ENCODE measurements around the gene KLHL41. TPM values are rescaled to one million over a fixed set of nuclear protein-coding genes. Genes with fewer than 3 reads are reported as not detected.
"Not testable (repeated sequence)": the region's sequence is repeated elsewhere in the genome, so short reads cannot be mapped to it uniquely, and the experiment has no call there.

Gene KLHL41
- total RNA-seq, 1 donor from 2014 or later = not detected

DNA sequence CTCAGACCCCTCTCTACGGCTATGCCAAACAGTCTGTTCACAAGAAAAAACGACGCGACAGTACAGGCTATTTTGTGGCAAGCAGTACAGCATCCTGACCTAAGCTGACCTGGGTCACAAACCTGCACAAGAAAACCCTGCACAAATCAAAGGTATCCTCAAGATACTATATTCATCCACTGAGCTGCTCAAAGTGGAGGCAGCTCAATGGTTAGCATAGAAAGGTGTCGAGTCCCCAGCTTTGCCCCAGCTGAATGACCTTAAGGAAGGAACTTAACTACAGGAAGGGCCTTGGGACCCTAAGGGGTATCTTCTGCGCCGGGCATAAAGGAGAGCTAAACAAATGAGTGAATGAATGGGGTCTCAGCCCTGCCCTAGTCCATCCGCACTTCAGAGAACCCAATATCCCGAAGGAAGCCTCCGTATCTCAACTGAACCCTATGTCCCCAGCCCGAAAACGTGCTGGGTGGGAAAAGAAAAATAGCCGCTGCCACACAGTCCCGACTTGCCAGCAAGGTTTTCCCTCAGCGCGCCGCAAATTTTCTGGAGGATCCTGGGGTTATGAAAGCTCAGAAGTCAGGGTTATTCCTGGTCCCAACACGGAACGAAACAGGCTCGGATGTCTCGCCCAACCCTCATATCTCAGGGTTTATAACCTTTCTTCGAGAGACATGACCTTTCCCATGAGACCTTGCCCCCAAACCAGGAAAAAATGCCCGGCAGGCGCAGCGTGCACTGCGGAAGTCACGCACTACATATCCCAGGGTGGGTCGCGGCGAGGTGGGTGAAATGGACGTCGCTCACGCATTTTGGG lies 63.9 kb downstream of the KLHL41 start, which contains the start of gene FASTKD1:
Gene FASTKD1 (minus strand): TSS at position 706 of the 814 bp plus-strand sequence. CDS start 1,836 bp downstream, outside the sequence.
- no peaks in the 10 kb centered on the region for H3K27me3 ChIP-seq (ENCODE audit: control insufficient read depth, insufficient read depth, low read length)
- TF ChIP-seq, protein P1, sequence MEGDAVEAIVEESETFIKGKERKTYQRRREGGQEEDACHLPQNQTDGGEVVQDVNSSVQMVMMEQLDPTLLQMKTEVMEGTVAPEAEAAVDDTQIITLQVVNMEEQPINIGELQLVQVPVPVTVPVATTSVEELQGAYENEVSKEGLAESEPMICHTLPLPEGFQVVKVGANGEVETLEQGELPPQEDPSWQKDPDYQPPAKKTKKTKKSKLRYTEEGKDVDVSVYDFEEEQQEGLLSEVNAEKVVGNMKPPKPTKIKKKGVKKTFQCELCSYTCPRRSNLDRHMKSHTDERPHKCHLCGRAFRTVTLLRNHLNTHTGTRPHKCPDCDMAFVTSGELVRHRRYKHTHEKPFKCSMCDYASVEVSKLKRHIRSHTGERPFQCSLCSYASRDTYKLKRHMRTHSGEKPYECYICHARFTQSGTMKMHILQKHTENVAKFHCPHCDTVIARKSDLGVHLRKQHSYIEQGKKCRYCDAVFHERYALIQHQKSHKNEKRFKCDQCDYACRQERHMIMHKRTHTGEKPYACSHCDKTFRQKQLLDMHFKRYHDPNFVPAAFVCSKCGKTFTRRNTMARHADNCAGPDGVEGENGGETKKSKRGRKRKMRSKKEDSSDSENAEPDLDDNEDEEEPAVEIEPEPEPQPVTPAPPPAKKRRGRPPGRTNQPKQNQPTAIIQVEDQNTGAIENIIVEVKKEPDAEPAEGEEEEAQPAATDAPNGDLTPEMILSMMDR (IDR thresholded peaks at IDR 0.05; ENCODE audit: insufficient read depth, low read length, severe bottlenecking) = no peak
- no peaks in the 10 kb centered on the region for H3K36me3 ChIP-seq (ENCODE audit: control insufficient read depth, insufficient read depth, low read length)
- DNase-seq (ENCODE audit: low read depth) (peak; percentile 84), FAIRE-seq (no peak)
- H3K4me3 ChIP-seq (ENCODE audit: low read depth, low read length) = peak within 1 kb of the TSS; percentile 60

DNA sequence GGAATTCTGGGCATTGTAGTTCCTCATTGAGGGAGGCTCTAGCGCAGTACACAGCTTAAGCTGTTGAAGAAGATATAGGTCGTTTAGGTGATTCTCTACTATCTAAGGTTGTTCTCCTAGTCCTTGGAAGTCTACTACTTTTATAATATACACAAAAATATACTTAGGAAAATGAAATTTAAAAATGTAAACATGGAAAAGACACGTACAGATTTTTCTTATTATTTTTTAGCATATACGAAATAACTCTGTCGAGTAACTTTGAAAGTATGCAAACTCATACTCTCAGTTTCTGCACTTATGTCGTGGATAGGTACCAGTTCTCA lies 64.4 kb downstream of the KLHL41 start:
- TF ChIP-seq, protein P1 (IDR thresholded peaks at IDR 0.05; ENCODE audit: insufficient read depth, low read length, severe bottlenecking) = no peak
- FAIRE-seq = no peak

DNA sequence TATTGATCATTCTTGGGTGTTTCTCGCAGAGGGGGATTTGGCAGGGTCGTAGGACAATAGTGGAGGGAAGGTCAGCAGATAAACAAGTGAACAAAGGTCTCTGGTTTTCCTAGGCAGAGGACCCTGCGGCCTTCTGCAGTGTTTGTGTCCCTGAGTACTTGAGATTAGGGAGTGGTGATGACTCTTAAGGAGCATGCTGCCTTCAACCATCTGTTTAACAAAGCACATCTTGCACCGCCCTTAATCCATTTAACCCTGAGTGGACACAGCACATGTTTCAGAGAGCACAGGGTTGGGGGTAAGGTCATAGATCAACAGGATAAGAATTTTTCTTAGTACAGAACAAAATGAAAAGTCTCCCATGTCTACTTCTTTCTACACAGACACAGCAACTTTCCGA lies 65.0 kb downstream of the KLHL41 start:
- FAIRE-seq; DNase-seq (ENCODE audit: low read depth); H3K36me3 ChIP-seq (ENCODE audit: control insufficient read depth, insufficient read depth, low read length); H3K27me3 ChIP-seq (ENCODE audit: control insufficient read depth, insufficient read depth, low read length); H3K4me3 ChIP-seq (ENCODE audit: low read depth, low read length): not testable (repeated sequence)

More for the DNA sequence above, 64.4 kb downstream of the KLHL41 start:
- no peaks in the 10 kb centered on the region for H3K36me3 ChIP-seq (ENCODE audit: control insufficient read depth, insufficient read depth, low read length)
- no peak for DNase-seq (ENCODE audit: low read depth)
- H3K4me3 ChIP-seq (ENCODE audit: low read depth, low read length) = peak overlapping the region; percentile 60
- H3K27me3 ChIP-seq (ENCODE audit: control insufficient read depth, insufficient read depth, low read length) = no peaks in the 10 kb centered on the region

DNA sequence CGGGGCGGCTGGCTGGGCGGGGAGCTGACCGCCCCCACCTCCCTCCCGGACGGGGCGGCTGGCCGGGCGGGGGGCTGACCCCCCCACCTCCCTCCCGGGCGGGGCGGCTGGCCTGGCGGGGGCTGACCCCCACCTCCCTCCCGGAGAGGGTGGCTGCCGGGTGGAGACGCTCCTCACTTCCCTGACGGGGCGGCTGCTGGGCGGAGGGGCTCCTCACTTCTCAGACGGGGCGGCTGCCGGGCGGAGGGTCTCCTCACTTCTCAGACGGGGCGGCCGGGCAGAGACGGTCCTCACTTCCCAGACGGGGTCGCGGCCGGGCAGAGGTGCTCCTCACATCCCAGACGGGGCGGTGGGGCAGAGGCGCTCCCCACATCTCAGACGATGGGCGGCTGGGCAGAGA lies 65.8 kb downstream of the KLHL41 start:
- DNase-seq (ENCODE audit: low read depth); FAIRE-seq; H3K36me3 ChIP-seq (ENCODE audit: control insufficient read depth, insufficient read depth, low read length); H3K27me3 ChIP-seq (ENCODE audit: control insufficient read depth, insufficient read depth, low read length); H3K4me3 ChIP-seq (ENCODE audit: low read depth, low read length): not testable (repeated sequence)

Other genes starting within 250 kb of the KLHL41 start
- gene LRP2, start 147.2 kb upstream of the KLHL41 start, total RNA-seq = not detected in 2 replicates
- gene BBS5, start 30.2 kb upstream of the KLHL41 start, total RNA-seq = 1.3 and 3.2 TPM in 2 replicates
- gene FASTKD1, start 64.2 kb downstream of the KLHL41 start, total RNA-seq = 15.5 and 15.8 TPM in 2 replicates
- 14.7 and 23.9 TPM in 2 replicates for gene PPIG, start 74.6 kb downstream of the KLHL41 start, total RNA-seq
- gene CFAP210, start 184.7 kb downstream of the KLHL41 start, total RNA-seq = not detected in 2 replicates
- gene PHOSPHO2, start 184.8 kb downstream of the KLHL41 start, total RNA-seq = 2.4 and 4.0 TPM in 2 replicates
- gene KLHL23, start 224.1 kb downstream of the KLHL41 start, total RNA-seq = 2.1 and 3.7 TPM in 2 replicates